Nephron (organoid): ENCODE results near the gene LSAMP.

Experiments
- H3K27ac Mint-ChIP-seq, 3 experiments: 2 replicates each; pipeline ENCODE4 v1.8.0; 2020; ENCODE audit warnings: mixed read lengths in 3 of 3, mild to moderate bottlenecking in 2 of 3, moderate library complexity in 1 of 3
- H3K27me3 Mint-ChIP-seq: 2 replicates; pipeline ENCODE4 v1.8.0; 2021; ENCODE audit warnings: low read depth, mild to moderate bottlenecking, moderate library complexity, mixed read lengths
- H3K36me3 Mint-ChIP-seq: 2 replicates; pipeline ENCODE4 v1.8.0; 2020; ENCODE audit warnings: low read depth, mixed read lengths
- H3K4me1 Mint-ChIP-seq: 2 replicates; pipeline ENCODE4 v1.8.0; 2020; ENCODE audit warnings: mixed read lengths
- H3K4me3 Mint-ChIP-seq, 3 experiments: 2 replicates each; pipeline ENCODE4 v1.8.0; 2020; ENCODE audit warnings: mild to moderate bottlenecking in 3 of 3, mixed read lengths in 3 of 3, moderate library complexity in 2 of 3
- H3K9me3 Mint-ChIP-seq: 2 replicates; pipeline ENCODE4 v1.8.0; 2020; ENCODE audit warnings: mixed read lengths
- CTCF ChIP-seq, 3 experiments: fragments of 200-600 bp; sonication (generic); IDR thresholded peaks; one replicate each; pipeline ENCODE4 v1.5.0; 2021; ENCODE audit warnings: antibody characterized with exemption in 3 of 3; ENCODE audit not compliant: unreplicated experiment in 3 of 3

The LSAMP gene

DNA sequence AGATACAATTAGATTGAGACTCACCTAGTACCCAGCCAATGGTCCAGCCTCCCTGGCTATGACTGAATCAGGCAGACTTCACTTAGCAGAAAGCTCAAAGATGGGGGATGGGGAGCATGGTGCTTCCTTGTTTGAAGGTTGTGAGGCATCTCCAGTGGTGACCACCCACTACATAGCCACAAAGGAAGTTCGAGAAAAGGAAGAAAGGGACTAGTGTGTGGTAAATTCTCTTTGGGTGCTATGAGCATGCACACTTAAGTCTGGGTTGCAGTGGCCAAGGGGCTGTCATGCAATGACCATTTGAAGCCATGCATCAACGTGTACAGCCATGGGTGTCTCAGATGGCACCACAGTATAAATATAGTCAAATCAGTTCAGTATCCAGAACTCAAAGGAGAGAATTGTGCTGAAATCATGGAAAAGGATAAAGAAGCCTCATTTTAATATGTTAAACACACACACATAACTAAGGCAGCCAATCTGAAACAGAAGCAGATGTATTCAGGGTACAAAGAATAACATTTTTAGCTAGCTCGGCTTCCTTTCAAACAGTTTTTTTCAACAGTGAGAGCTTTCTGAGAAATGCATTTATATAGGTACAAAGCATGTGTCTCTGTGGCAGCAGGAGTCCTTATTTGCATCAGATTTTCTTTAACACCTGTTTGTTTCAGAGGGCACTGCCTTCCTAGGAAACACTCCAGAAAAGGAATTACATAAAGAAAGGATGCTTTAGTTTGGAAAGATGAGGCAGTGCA lies 546.5 kb downstream of the LSAMP start:
- Mint-ChIP-seq H3K4me3 (no peak overlapping the region), H3K27me3 (no peaks in the 10 kb centered on the region), H3K4me1 (no peaks in the 10 kb centered on the region), H3K36me3 (no peaks in the 10 kb centered on the region), H3K27ac (no peak overlapping the region), H3K9me3 (no peaks in the 10 kb centered on the region)
- TF ChIP-seq CTCF (IDR thresholded peaks at IDR 0.05; ENCODE audit: unreplicated experiment in 3 of 3) = no peak

DNA sequence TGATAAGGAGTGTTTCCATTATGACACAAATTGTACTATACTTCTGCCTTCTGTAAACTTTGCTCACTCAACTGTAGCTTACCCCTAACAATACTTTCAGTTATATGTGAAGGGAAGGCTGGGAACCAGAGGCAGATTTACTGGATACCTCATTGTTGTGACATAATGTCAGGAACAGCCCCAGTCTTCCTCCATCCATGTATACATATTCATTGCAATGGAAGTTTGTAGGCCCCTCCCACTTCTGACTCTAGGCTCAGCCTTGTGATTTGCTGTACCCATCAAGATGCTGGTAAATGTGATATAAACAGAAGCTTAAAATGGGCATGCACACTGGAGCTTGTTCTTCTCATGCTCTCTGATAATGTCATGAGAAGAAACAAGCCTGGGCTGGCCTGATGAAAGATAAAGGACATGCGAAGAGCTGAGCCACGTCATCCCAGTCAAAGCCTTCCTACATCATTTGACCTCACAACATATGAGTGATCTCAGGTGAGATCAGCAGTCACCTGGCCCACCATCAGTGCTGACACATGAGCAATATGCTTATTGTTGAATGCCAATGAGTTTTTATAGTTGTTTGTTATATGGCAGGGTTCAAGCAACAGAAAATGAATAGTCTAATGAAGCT lies 554.2 kb downstream of the LSAMP start:
- no peak overlapping the region for H3K4me3 Mint-ChIP-seq
- H3K4me1 Mint-ChIP-seq = no peaks in the 10 kb centered on the region
- no peaks in the 10 kb centered on the region for H3K9me3 Mint-ChIP-seq
- TF ChIP-seq CTCF (IDR thresholded peaks at IDR 0.05; ENCODE audit: unreplicated experiment in 3 of 3) = no peak
- H3K27me3 Mint-ChIP-seq = no peaks in the 10 kb centered on the region
- no peak overlapping the region for H3K27ac Mint-ChIP-seq
- H3K36me3 Mint-ChIP-seq = no peaks in the 10 kb centered on the region

GRCh38 chr3:115890579-115890978 lies 554.7 kb downstream of the LSAMP start:
- Mint-ChIP-seq H3K27me3 (no peaks in the 10 kb centered on the region), H3K4me3 (no peak overlapping the region), H3K4me1 (no peaks in the 10 kb centered on the region), H3K9me3 (no peaks in the 10 kb centered on the region), H3K27ac (no peak overlapping the region), H3K36me3 (no peaks in the 10 kb centered on the region)
- TF ChIP-seq CTCF (IDR thresholded peaks at IDR 0.05; ENCODE audit: unreplicated experiment in 3 of 3) = no peak

DNA sequence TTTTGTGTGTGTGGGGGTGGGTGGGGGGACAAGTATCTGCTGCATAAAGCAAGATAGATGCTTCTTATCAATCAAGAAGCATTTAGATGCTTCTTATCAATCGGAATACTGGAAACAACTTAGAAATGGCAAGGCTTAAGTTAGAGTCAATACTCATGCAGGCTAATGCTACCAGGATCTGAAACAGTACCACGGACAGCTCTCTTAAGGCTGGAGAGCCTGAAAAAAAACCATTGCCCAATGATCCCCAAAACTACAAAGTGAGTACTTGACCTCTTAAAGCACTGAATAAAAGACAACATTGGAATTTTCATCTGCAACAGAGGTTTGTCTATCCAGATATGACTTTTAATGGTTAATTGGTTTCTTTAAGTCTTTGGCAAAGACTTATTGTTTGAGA lies 559.7 kb downstream of the LSAMP start:
- Mint-ChIP-seq H3K9me3 (no peaks in the 10 kb centered on the region), H3K27me3 (no peaks in the 10 kb centered on the region), H3K36me3 (no peaks in the 10 kb centered on the region), H3K4me3 (no peak overlapping the region), H3K4me1 (no peaks in the 10 kb centered on the region), H3K27ac (no peak overlapping the region)
- TF ChIP-seq CTCF (IDR thresholded peaks at IDR 0.05; ENCODE audit: unreplicated experiment in 3 of 3) = no peak

GRCh38 chr3:115877615-115877899 lies 567.7 kb downstream of the LSAMP start:
- H3K36me3 Mint-ChIP-seq = no peaks in the 10 kb centered on the region
- H3K27me3 Mint-ChIP-seq = no peaks in the 10 kb centered on the region
- peaks cover 12% of the 10 kb centered on the region for H3K4me1 Mint-ChIP-seq
- H3K4me3 Mint-ChIP-seq = peak overlapping the region in 1 of 3 experiments; percentile 52
- no peaks in the 10 kb centered on the region for H3K9me3 Mint-ChIP-seq
- TF ChIP-seq CTCF (IDR thresholded peaks at IDR 0.05; ENCODE audit: unreplicated experiment in 3 of 3) = no peak
- H3K27ac Mint-ChIP-seq = peak overlapping the region; percentile 42 to 74 (median 68)
